ENCODE measurements around the gene YKT6.

- TF ChIP-seq CTCF (IDR thresholded peaks at IDR 0.05) (no peak), POLR2AphosphoS5 (IDR thresholded peaks at IDR 0.05) (peak; percentile 14)
Observed at GRCh38 chr7:44259547-44260457, 59.0 kb downstream of the YKT6 start.
